HEK293 (cell line): ENCODE measurements around the gene SLC25A25.
"Not testable (repeated sequence)": the region's sequence is repeated elsewhere in the genome, so short reads cannot be mapped to it uniquely, and the experiment has no call there.

Experiments used
- CTCF ChIP-seq: fragments of 450-650 bp; formaldehyde crosslinking; IDR thresholded peaks from 2 replicates; pipeline ENCODE4 v1.5.1; 2016; ENCODE audit warnings: missing biosample characterization, missing genetic modification characterization
- HIC1 ChIP-seq: fragments of 450-650 bp; formaldehyde crosslinking; IDR thresholded peaks from 2 replicates; pipeline ENCODE4 v1.5.1; 2016; ENCODE audit warnings: missing biosample characterization, missing genetic modification characterization
- KLF1 ChIP-seq: fragments of 450-650 bp; formaldehyde crosslinking; IDR thresholded peaks from 2 replicates; pipeline ENCODE4 v1.5.1; 2016; ENCODE audit warnings: missing biosample characterization, missing genetic modification characterization
- REST ChIP-seq: fragments of 450-650 bp; formaldehyde crosslinking; IDR thresholded peaks from 2 replicates; pipeline ENCODE4 v1.5.1; 2016; ENCODE audit warnings: missing biosample characterization, missing genetic modification characterization
- SP2 ChIP-seq: fragments of 450-650 bp; formaldehyde crosslinking; IDR thresholded peaks from 2 replicates; pipeline ENCODE4 v1.5.1; 2016; ENCODE audit warnings: missing biosample characterization, missing genetic modification characterization
- YY1 ChIP-seq: fragments of 450-650 bp; formaldehyde crosslinking; IDR thresholded peaks from 2 replicates; pipeline ENCODE4 v1.5.1; 2018; ENCODE audit warnings: missing biosample characterization, missing genetic modification characterization
- ZBTB11 ChIP-seq: fragments of 450-650 bp; formaldehyde crosslinking; conservative IDR thresholded peaks from 2 replicates; pipeline ENCODE4 v1.5.1; 2016; ENCODE audit warnings: low read depth, missing biosample characterization, missing genetic modification characterization
- ZBTB49 ChIP-seq: fragments of 450-650 bp; formaldehyde crosslinking; IDR thresholded peaks from 2 replicates; pipeline ENCODE4 v1.5.1; 2016; ENCODE audit warnings: missing biosample characterization, missing genetic modification characterization, low read depth
- ZNF138 ChIP-seq: fragments of 450-650 bp; formaldehyde crosslinking; IDR thresholded peaks from 2 replicates; pipeline ENCODE4 v1.5.1; 2016; ENCODE audit warnings: missing biosample characterization, missing genetic modification characterization, borderline replicate concordance
- ZNF488 ChIP-seq: fragments of 450-650 bp; formaldehyde crosslinking; IDR thresholded peaks from 2 replicates; pipeline ENCODE4 v1.5.1; 2016; ENCODE audit warnings: missing biosample characterization, missing genetic modification characterization
- ZNF558 ChIP-seq: fragments of 450-650 bp; formaldehyde crosslinking; IDR thresholded peaks from 2 replicates; pipeline ENCODE4 v1.5.1; 2016; ENCODE audit warnings: missing biosample characterization, missing genetic modification characterization
- ZNF768 ChIP-seq: fragments of 450-650 bp; formaldehyde crosslinking; IDR thresholded peaks from 2 replicates; pipeline ENCODE4 v1.5.1; 2018; ENCODE audit warnings: missing biosample characterization, mild to moderate bottlenecking, missing genetic modification characterization

GRCh38 chr9:128036522-128036921 lies 31.5 kb upstream of the SLC25A25 start:
- TF ChIP-seq KLF1, ZNF138, SP2, CTCF, ZBTB49, ZNF488, YY1, ZNF558, REST, ZBTB11, HIC1, ZNF768 (tag by site-specific recombination): not testable (repeated sequence)
